Liver (tissue), 9 donors: ENCODE measurements around the gene PTCH2. TPM values are rescaled to one million over a fixed set of nuclear protein-coding genes. Genes with fewer than 3 reads are reported as not detected.

Source experiments
- DNase-seq: peaks from one replicate; pipeline ENCODE4 v3.0.0-alpha.2; 2017; ENCODE audit warnings: low spot score
- H3K27ac ChIP-seq, 2 donors: one replicate each; pipeline ENCODE4 v1.7.0; 2013; ENCODE audit warnings: inconsistent platforms in 2 of 2, low read length in 2 of 2, control low read depth in 1 of 2, low read depth in 1 of 2, mild to moderate bottlenecking in 1 of 2
- H3K27me3 ChIP-seq, 4 donors: one replicate each; pipeline versions ENCODE4 v1.6.1 to v1.7.0; 2013; ENCODE audit warnings: low read length in 3 of 4, inconsistent platforms in 1 of 4, mild to moderate bottlenecking in 1 of 4, moderate library complexity in 1 of 4; ENCODE audit not compliant: control insufficient read depth in 4 of 4, insufficient read depth in 4 of 4
- H3K36me3 ChIP-seq, 4 donors: one replicate each; pipeline versions ENCODE4 v1.6.1 to v1.7.0; 2013; ENCODE audit warnings: low read length in 3 of 4, mild to moderate bottlenecking in 3 of 4, low read depth in 1 of 4, moderate library complexity in 1 of 4; ENCODE audit not compliant: control insufficient read depth in 4 of 4, insufficient read depth in 3 of 4
- H3K4me1 ChIP-seq, 4 donors: one replicate each; pipeline versions ENCODE4 v1.6.1 to v1.7.0; 2013; ENCODE audit warnings: low read length in 3 of 4, mild to moderate bottlenecking in 3 of 4, moderate library complexity in 1 of 4; ENCODE audit not compliant: control insufficient read depth in 4 of 4, insufficient read depth in 4 of 4
- H3K4me3 ChIP-seq, 3 donors: one replicate each; pipeline versions ENCODE4 v1.6.1 to v1.7.0; 2013; ENCODE audit warnings: low read length in 3 of 3, control low read depth in 1 of 3, low read depth in 1 of 3, mild to moderate bottlenecking in 1 of 3
- H3K9ac ChIP-seq, 2 donors: one replicate each; pipeline ENCODE4 v1.7.0; 2013; ENCODE audit warnings: low read length in 2 of 2, mild to moderate bottlenecking in 2 of 2, moderate library complexity in 2 of 2, control low read depth in 1 of 2, low read depth in 1 of 2
- H3K9me3 ChIP-seq, 4 donors: one replicate each; pipeline versions ENCODE4 v1.6.1 to v1.7.0; 2013; ENCODE audit warnings: low read length in 3 of 4; ENCODE audit not compliant: control insufficient read depth in 4 of 4
- EGR1 ChIP-seq, 2 donors: IDR thresholded peaks; 2 replicates each; pipeline ENCODE4 v1.6.1; 2016 to 2018; ENCODE audit warnings: antibody characterized with exemption in 2 of 2, low read depth in 2 of 2
- FOXA1 ChIP-seq: IDR thresholded peaks from 2 replicates; pipeline ENCODE4 v1.6.1; 2016; ENCODE audit warnings: antibody characterized with exemption
- FOXA2 ChIP-seq: IDR thresholded peaks from 2 replicates; pipeline ENCODE4 v1.6.1; 2016; ENCODE audit warnings: antibody characterized with exemption
- HNF4A ChIP-seq, 2 donors: conservative IDR thresholded peaks; 2 replicates each; pipeline ENCODE4 v1.6.1; 2016; ENCODE audit warnings: antibody characterized with exemption in 2 of 2, mild to moderate bottlenecking in 2 of 2
- HNF4G ChIP-seq: IDR thresholded peaks from 2 replicates; pipeline ENCODE4 v1.6.1; 2016; ENCODE audit warnings: antibody characterized with exemption
- JUND ChIP-seq, 2 donors: IDR thresholded peaks; 2 replicates each; pipeline ENCODE4 v1.6.1; 2016; ENCODE audit warnings: antibody characterized with exemption in 2 of 2
- NR2F2 ChIP-seq: IDR thresholded peaks from 2 replicates; pipeline ENCODE4 v1.6.1; 2016; ENCODE audit warnings: antibody characterized with exemption
- RAD21 ChIP-seq, 2 donors: IDR thresholded peaks; 2 replicates each; pipeline ENCODE4 v1.6.1; 2016; ENCODE audit warnings: antibody characterized with exemption in 2 of 2, mild to moderate bottlenecking in 2 of 2
- RXRA ChIP-seq, 2 donors: IDR thresholded peaks; 2 replicates each; pipeline ENCODE4 v1.6.1; 2017 to 2018; ENCODE audit warnings: antibody characterized with exemption in 2 of 2, mild to moderate bottlenecking in 1 of 2
- SP1 ChIP-seq: IDR thresholded peaks from 2 replicates; pipeline ENCODE4 v1.6.1; 2018; ENCODE audit warnings: antibody characterized with exemption, mild to moderate bottlenecking
- TAF1 ChIP-seq: conservative IDR thresholded peaks from 2 replicates; pipeline ENCODE4 v1.6.1; 2016; ENCODE audit warnings: antibody characterized with exemption, mild to moderate bottlenecking
- YY1 ChIP-seq: IDR thresholded peaks from 2 replicates; pipeline ENCODE4 v1.6.1; 2016; ENCODE audit warnings: antibody characterized with exemption, mild to moderate bottlenecking
- WGBS: extraction: QIAGEN DNeasy Blood & Tissue Kit; methylation state at CpG from one replicate; pipeline ENCODE4 v1.1.7; 2013; 5-methylcytosine and 5-hydroxymethylcytosine counted together
- polyA plus RNA-seq, 2 donors: library from polyadenylated mRNA; stranded (reverse) in 1 of 2; unstranded in 1 of 2; fragments of 200-250 nt in 1 of 2; fragments of >200 nt in 1 of 2; fragmentation: Nextera tagmentation in 1 of 2; extraction: Ambion mirVana in 1 of 2; gene quantifications; one replicate each; pipeline versions ENCODE4 v1.2.1 to v1.2.3, GENCODE V29; 2013 to 2015
- total RNA-seq, 2 donors: library from RNA; depleted of rRNA; stranded (reverse); fragments of >200 nt; gene quantifications; one replicate each; pipeline ENCODE4 v1.2.3, GENCODE V29; 2014
- TF ChIP-seq, protein P1 (sequence below): IDR thresholded peaks from 2 replicates; pipeline ENCODE4 v1.6.1; 2016; ENCODE audit warnings: antibody characterized with exemption
- TF ChIP-seq, protein P2 (sequence below): IDR thresholded peaks from 2 replicates; pipeline ENCODE4 v1.6.1; 2016; ENCODE audit warnings: antibody characterized with exemption
- TF ChIP-seq, protein P3 (sequence below): IDR thresholded peaks from 2 replicates; pipeline ENCODE4 v1.6.1; 2016; ENCODE audit warnings: antibody characterized with exemption, mild to moderate bottlenecking
- TF ChIP-seq, protein P4 (sequence below): IDR thresholded peaks from 2 replicates; pipeline ENCODE4 v1.6.1; 2016; ENCODE audit warnings: antibody characterized with exemption
- TF ChIP-seq, protein P5 (sequence below): fragments of 150-350 bp; IDR thresholded peaks from 2 replicates; pipeline ENCODE4 v1.5.1; 2017; ENCODE audit warnings: improper control_type of control experiment, low read depth, low read length; ENCODE audit not compliant: missing input control
- donor health status: healthy.
- donor health status: healthy.
- donor health status: healthy.
- donor health status: healthy.
- donor health status: healthy.

Gene PTCH2
- total and polyA plus RNA-seq, 4 donors: 0.14 to 0.24 (median 0.16) TPM

DNA sequence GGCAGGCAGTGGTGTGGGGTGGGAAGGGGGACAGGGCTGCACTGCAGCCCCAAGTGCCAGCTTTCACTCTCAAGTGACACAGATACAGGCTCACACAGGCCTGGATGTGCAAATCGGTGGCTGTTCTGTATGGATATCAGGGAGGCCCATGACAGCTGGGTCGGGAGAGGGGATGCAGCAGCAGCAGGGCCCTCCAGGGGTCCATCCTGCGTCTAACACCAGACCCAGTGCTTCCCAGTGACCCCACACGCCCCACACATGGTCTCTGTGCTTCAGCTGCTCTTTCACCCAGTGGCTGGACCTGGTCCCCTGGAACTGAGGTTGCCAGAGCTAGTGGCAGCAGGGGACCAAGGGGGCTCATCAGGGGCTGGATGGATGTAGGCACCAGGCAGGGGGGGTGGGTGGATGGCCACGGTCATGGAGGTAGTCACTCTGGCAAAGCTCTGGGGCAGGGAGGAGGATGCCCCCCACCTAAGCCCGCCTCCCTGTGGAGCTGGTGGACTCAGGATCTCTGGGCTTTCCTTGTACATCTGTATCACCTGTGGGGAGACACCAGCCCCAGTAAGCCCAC lies 20.8 kb downstream of the PTCH2 start:
- Histone ChIP-seq H3K27ac (no peak overlapping the region), H3K27me3 (no peaks in the 10 kb centered on the region), H3K9me3 (no peaks in the 10 kb centered on the region), H3K4me3 (no peak overlapping the region), H3K36me3 (no peaks in the 10 kb centered on the region), H3K9ac (no peak overlapping the region), H3K4me1 (peaks cover 2 to 25% (median 12%) of the 10 kb centered on the region in 4 donors)
- TF ChIP-seq, protein P1, sequence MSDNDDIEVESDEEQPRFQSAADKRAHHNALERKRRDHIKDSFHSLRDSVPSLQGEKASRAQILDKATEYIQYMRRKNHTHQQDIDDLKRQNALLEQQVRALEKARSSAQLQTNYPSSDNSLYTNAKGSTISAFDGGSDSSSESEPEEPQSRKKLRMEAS: no peak
- TF ChIP-seq, protein P2, sequence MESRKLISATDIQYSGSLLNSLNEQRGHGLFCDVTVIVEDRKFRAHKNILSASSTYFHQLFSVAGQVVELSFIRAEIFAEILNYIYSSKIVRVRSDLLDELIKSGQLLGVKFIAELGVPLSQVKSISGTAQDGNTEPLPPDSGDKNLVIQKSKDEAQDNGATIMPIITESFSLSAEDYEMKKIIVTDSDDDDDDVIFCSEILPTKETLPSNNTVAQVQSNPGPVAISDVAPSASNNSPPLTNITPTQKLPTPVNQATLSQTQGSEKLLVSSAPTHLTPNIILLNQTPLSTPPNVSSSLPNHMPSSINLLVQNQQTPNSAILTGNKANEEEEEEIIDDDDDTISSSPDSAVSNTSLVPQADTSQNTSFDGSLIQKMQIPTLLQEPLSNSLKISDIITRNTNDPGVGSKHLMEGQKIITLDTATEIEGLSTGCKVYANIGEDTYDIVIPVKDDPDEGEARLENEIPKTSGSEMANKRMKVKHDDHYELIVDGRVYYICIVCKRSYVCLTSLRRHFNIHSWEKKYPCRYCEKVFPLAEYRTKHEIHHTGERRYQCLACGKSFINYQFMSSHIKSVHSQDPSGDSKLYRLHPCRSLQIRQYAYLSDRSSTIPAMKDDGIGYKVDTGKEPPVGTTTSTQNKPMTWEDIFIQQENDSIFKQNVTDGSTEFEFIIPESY: no peak
- TF ChIP-seq HNF4G (no peak), FOXA1 (no peak), HNF4A (conservative IDR thresholded peaks at IDR 0.05) (no peak), RXRA (IDR thresholded peaks at IDR 0.05) (no peak), JUND (IDR thresholded peaks at IDR 0.05) (no peak), YY1 (no peak), NR2F2 (no peak), SP1 (no peak), RAD21 (IDR thresholded peaks at IDR 0.05) (no peak), TAF1 (no peak), FOXA2 (no peak), EGR1 (IDR thresholded peaks at IDR 0.05; ENCODE audit: low read depth in 2 of 2) (no peak)
- TF ChIP-seq, protein P3, sequence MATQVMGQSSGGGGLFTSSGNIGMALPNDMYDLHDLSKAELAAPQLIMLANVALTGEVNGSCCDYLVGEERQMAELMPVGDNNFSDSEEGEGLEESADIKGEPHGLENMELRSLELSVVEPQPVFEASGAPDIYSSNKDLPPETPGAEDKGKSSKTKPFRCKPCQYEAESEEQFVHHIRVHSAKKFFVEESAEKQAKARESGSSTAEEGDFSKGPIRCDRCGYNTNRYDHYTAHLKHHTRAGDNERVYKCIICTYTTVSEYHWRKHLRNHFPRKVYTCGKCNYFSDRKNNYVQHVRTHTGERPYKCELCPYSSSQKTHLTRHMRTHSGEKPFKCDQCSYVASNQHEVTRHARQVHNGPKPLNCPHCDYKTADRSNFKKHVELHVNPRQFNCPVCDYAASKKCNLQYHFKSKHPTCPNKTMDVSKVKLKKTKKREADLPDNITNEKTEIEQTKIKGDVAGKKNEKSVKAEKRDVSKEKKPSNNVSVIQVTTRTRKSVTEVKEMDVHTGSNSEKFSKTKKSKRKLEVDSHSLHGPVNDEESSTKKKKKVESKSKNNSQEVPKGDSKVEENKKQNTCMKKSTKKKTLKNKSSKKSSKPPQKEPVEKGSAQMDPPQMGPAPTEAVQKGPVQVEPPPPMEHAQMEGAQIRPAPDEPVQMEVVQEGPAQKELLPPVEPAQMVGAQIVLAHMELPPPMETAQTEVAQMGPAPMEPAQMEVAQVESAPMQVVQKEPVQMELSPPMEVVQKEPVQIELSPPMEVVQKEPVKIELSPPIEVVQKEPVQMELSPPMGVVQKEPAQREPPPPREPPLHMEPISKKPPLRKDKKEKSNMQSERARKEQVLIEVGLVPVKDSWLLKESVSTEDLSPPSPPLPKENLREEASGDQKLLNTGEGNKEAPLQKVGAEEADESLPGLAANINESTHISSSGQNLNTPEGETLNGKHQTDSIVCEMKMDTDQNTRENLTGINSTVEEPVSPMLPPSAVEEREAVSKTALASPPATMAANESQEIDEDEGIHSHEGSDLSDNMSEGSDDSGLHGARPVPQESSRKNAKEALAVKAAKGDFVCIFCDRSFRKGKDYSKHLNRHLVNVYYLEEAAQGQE: no peak
- TF ChIP-seq, protein P4, sequence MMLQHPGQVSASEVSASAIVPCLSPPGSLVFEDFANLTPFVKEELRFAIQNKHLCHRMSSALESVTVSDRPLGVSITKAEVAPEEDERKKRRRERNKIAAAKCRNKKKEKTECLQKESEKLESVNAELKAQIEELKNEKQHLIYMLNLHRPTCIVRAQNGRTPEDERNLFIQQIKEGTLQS: no peak
- TF ChIP-seq, protein P5, sequence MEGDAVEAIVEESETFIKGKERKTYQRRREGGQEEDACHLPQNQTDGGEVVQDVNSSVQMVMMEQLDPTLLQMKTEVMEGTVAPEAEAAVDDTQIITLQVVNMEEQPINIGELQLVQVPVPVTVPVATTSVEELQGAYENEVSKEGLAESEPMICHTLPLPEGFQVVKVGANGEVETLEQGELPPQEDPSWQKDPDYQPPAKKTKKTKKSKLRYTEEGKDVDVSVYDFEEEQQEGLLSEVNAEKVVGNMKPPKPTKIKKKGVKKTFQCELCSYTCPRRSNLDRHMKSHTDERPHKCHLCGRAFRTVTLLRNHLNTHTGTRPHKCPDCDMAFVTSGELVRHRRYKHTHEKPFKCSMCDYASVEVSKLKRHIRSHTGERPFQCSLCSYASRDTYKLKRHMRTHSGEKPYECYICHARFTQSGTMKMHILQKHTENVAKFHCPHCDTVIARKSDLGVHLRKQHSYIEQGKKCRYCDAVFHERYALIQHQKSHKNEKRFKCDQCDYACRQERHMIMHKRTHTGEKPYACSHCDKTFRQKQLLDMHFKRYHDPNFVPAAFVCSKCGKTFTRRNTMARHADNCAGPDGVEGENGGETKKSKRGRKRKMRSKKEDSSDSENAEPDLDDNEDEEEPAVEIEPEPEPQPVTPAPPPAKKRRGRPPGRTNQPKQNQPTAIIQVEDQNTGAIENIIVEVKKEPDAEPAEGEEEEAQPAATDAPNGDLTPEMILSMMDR: no peak
- 95% methylated on average over 6 of the region's 6 CpGs for WGBS
- no peak for DNase-seq
